Skeletal muscle satellite cell (primary cell): ENCODE measurements around the gene TIMM44.

ENCODE experiments used
- H3K27me3 ChIP-seq: 2 replicates; pipeline ENCODE4 v1.7.0; 2013; ENCODE audit warnings: low read length; ENCODE audit not compliant: control insufficient read depth, insufficient read depth
- H3K36me3 ChIP-seq: 2 replicates; pipeline ENCODE4 v1.7.0; 2013; ENCODE audit warnings: mild to moderate bottlenecking, control low read depth, low read length; ENCODE audit not compliant: insufficient read depth
- H3K4me1 ChIP-seq: 2 replicates; pipeline ENCODE4 v1.7.0; 2013; ENCODE audit warnings: low read length; ENCODE audit not compliant: control insufficient read depth, insufficient read depth
- H3K4me2 ChIP-seq: 2 replicates; pipeline ENCODE4 v1.7.0; 2013; ENCODE audit warnings: mild to moderate bottlenecking, low read length
- H3K4me3 ChIP-seq: 2 replicates; pipeline ENCODE4 v1.7.0; 2013; ENCODE audit warnings: low read length
- H3K9ac ChIP-seq: 2 replicates; pipeline ENCODE4 v1.7.0; 2013; ENCODE audit warnings: mild to moderate bottlenecking, low read depth, low read length, moderate library complexity
- H3K9me3 ChIP-seq: replicated peaks from 2 replicates; pipeline ENCODE4 v1.7.0; 2013; ENCODE audit warnings: mild to moderate bottlenecking, control low read depth, low read length

The TIMM44 gene

GRCh38 chr19:7883105-7883504 is 60.4 kb downstream of the TIMM44 start:
- H3K9ac ChIP-seq, result no peak overlapping the region
- no peak overlapping the region for H3K4me3 ChIP-seq
- H3K36me3 ChIP-seq, result no peaks in the 10 kb centered on the region
- H3K27me3 ChIP-seq, result no peaks in the 10 kb centered on the region
- H3K4me2 ChIP-seq, result no peak overlapping the region
- peaks cover under 1% of the 10 kb centered on the region for H3K4me1 ChIP-seq
- H3K9me3 ChIP-seq, result no peaks in the 10 kb centered on the region

GRCh38 chr19:7881910-7882309 is 61.6 kb downstream of the TIMM44 start:
- Histone ChIP-seq H3K36me3 (no peaks in the 10 kb centered on the region), H3K9me3 (no peaks in the 10 kb centered on the region), H3K4me2 (no peak overlapping the region), H3K27me3 (no peaks in the 10 kb centered on the region), H3K4me1 (peaks cover 4% of the 10 kb centered on the region), H3K9ac (no peak overlapping the region), H3K4me3 (no peak overlapping the region)

GRCh38 chr19:7879836-7880235 is 63.6 kb downstream of the TIMM44 start:
- Histone ChIP-seq H3K4me1 (peaks cover 4% of the 10 kb centered on the region), H3K27me3 (peaks cover 5% of the 10 kb centered on the region), H3K9ac (no peak overlapping the region), H3K4me3 (no peak overlapping the region), H3K9me3 (no peaks in the 10 kb centered on the region), H3K4me2 (no peak overlapping the region), H3K36me3 (no peaks in the 10 kb centered on the region)

- Histone ChIP-seq H3K4me1 (peaks cover 4% of the 10 kb centered on the region), H3K9ac (no peak overlapping the region), H3K9me3 (no peaks in the 10 kb centered on the region), H3K36me3 (no peaks in the 10 kb centered on the region), H3K27me3 (peaks cover 10% of the 10 kb centered on the region), H3K4me3 (no peak overlapping the region), H3K4me2 (no peak overlapping the region)
Measured at GRCh38 chr19:7879111-7879807, 64.2 kb downstream of the TIMM44 start.

GRCh38 chr19:7877249-7877836 is 66.1 kb downstream of the TIMM44 start:
- H3K4me1 ChIP-seq, result peaks cover 4% of the 10 kb centered on the region

More at GRCh38 chr19:7877249-7877836, 66.1 kb downstream of the TIMM44 start:
- no peak overlapping the region for H3K9ac ChIP-seq
- H3K36me3 ChIP-seq, result no peaks in the 10 kb centered on the region
- peaks cover 27% of the 10 kb centered on the region for H3K27me3 ChIP-seq
- no peak overlapping the region for H3K4me3 ChIP-seq
- H3K9me3 ChIP-seq, result no peaks in the 10 kb centered on the region
- H3K4me2 ChIP-seq, result no peak overlapping the region
